GM12878 (cell line): ENCODE data around the gene TGFB1. TPM values are rescaled to one million over a fixed set of nuclear protein-coding genes. Genes with fewer than 3 reads are reported as not detected.

Source experiments
- ATAC-seq: fragments of 200-7000 bp; cut with Tn5 transposase; 3 replicates; pipeline ENCODE4 v1.9.1; 2020; ENCODE audit warnings: mild to moderate bottlenecking, moderate library complexity
- BruUV-seq: library from RNA; stranded (reverse); fragments of 400-500 nt; replicated peaks from 2 replicates; lab custom pipeline; 2021; lab: Mats Ljungman, UMichigan
- CTCF ChIA-PET: fragments of 300-600 bp; sonication (Branson Sonifier 250); formaldehyde crosslinking; extraction: SDS; loops from one replicate; lab custom pipeline; 2021; ENCODE audit warnings: inconsistent platforms; lab: Yijun Ruan, JAX
- POLR2A ChIA-PET: fragments of 350-600 bp; formaldehyde crosslinking; extraction: SDS; loops from one replicate; lab custom pipeline; 2021; ENCODE audit warnings: inconsistent platforms; lab: Charles Lee
- RAD21 ChIA-PET: fragments of 300-600 bp; sonication (Branson Sonifier 250); formaldehyde crosslinking; loops from one replicate; lab custom pipeline; 2023; ENCODE audit warnings: antibody characterized with exemption; ENCODE audit not compliant: unreplicated experiment; lab: Charles Lee
- SMC1A ChIA-PET: fragments of 300-600 bp; sonication (Branson Sonifier 250); formaldehyde crosslinking; loops from one replicate; lab custom pipeline; 2023; ENCODE audit not compliant: unreplicated experiment, uncharacterized antibody; lab: Charles Lee
- DNase-seq: peaks from one replicate; pipeline ENCODE4 v3.0.0-alpha.2; 2011; ENCODE audit warnings: low read depth, low spot score
- FAIRE-seq: peaks from 3 replicates; lab custom pipeline; 2011; peaks lifted over from hg19 to GRCh38; lab: Jason Lieb, UNC
- H2AFZ ChIP-seq: 2 replicates; pipeline ENCODE4 v1.6.0; 2011; ENCODE audit warnings: low read depth, low read length, control low read depth; ENCODE audit not compliant: control insufficient read depth
- H3K27ac ChIP-seq: 2 replicates; pipeline ENCODE4 v1.5.1; 2011; ENCODE audit warnings: control low read depth; ENCODE audit not compliant: control insufficient read depth, insufficient read depth
- H3K27me3 ChIP-seq, 2 experiments: replicated peaks in 1 of 2; 2 replicates each; pipeline versions ENCODE4 v1.6.0 to v1.6.1; 2011; ENCODE audit warnings: low read length in 1 of 2; ENCODE audit not compliant: control insufficient read depth in 2 of 2, insufficient read depth in 2 of 2
- H3K36me3 ChIP-seq, 2 experiments: 2 replicates each; pipeline ENCODE4 v1.5.1; 2011; ENCODE audit warnings: low read length in 1 of 2; ENCODE audit not compliant: control insufficient read depth in 2 of 2, insufficient read depth in 2 of 2
- H3K4me1 ChIP-seq: 2 replicates; pipeline ENCODE4 v1.6.1; 2011; ENCODE audit warnings: mild to moderate bottlenecking, low read length, moderate library complexity, mixed read lengths; ENCODE audit not compliant: control insufficient read depth, insufficient read depth
- H3K4me2 ChIP-seq: 2 replicates; pipeline ENCODE4 v1.6.0; 2011; ENCODE audit warnings: control low read depth; ENCODE audit not compliant: control insufficient read depth, insufficient read depth
- H3K4me3 ChIP-seq: fragments of 200-600 bp; sonication (generic); 2 replicates; pipeline ENCODE4 v1.5.1; 2016
- H3K79me2 ChIP-seq: 2 replicates; pipeline ENCODE4 v1.6.0; 2011; ENCODE audit warnings: low read length; ENCODE audit not compliant: control insufficient read depth, insufficient read depth
- H3K9ac ChIP-seq: 2 replicates; pipeline ENCODE4 v1.8.0; 2011; ENCODE audit warnings: low read length, control low read depth, mixed read lengths; ENCODE audit not compliant: control insufficient read depth, insufficient read depth
- H3K9me3 ChIP-seq: replicated peaks from 3 replicates; pipeline ENCODE4 v1.5.1; 2011; ENCODE audit warnings: mild to moderate bottlenecking, low read length; ENCODE audit not compliant: control insufficient read depth, insufficient read depth
- H4K20me1 ChIP-seq: 2 replicates; pipeline ENCODE4 v1.6.0; 2011; ENCODE audit not compliant: control insufficient read depth, insufficient read depth
- ATF7 ChIP-seq: fragments of 450-650 bp; IDR thresholded peaks from 2 replicates; pipeline ENCODE4 v1.6.1; 2016; ENCODE audit warnings: low read depth, mild to moderate bottlenecking
- BACH1 ChIP-seq: fragments of 450-650 bp; IDR thresholded peaks from 2 replicates; pipeline ENCODE4 v1.6.1; 2017; ENCODE audit warnings: mild to moderate bottlenecking, borderline replicate concordance
- CBX5 ChIP-seq: sonication (generic); IDR thresholded peaks from 2 replicates; pipeline ENCODE4 v1.6.1; 2016; ENCODE audit warnings: low read depth, moderate library complexity, mild to moderate bottlenecking, inconsistent platforms
- CREB1 ChIP-seq: IDR thresholded peaks from 2 replicates; pipeline ENCODE4 v1.6.1; 2012; ENCODE audit warnings: low read depth, mild to moderate bottlenecking, inconsistent platforms
- FOXK2 ChIP-seq: fragments of 450-650 bp; IDR thresholded peaks from 2 replicates; pipeline ENCODE4 v1.6.1; 2017; ENCODE audit warnings: mild to moderate bottlenecking, moderate library complexity
- KLF5 ChIP-seq: fragments of 450-650 bp; IDR thresholded peaks from 2 replicates; pipeline ENCODE4 v1.6.1; 2014; ENCODE audit warnings: mild to moderate bottlenecking; ENCODE audit not compliant: partially characterized antibody
- MLLT1 ChIP-seq: fragments of 450-650 bp; IDR thresholded peaks from 2 replicates; pipeline ENCODE4 v1.6.1; 2016; ENCODE audit warnings: mild to moderate bottlenecking
- NR2F1 ChIP-seq: fragments of 450-650 bp; conservative IDR thresholded peaks from 2 replicates; pipeline ENCODE4 v1.6.1; 2017; ENCODE audit warnings: mild to moderate bottlenecking
- NRF1 ChIP-seq: conservative IDR thresholded peaks from 2 replicates; pipeline ENCODE4 v1.6.1; 2011; ENCODE audit warnings: mild to moderate bottlenecking, low read depth, low read length, improper control_type of control experiment
- POLR2A ChIP-seq: IDR thresholded peaks from 2 replicates; pipeline ENCODE4 v1.6.1; 2011; ENCODE audit warnings: low read depth, mild to moderate bottlenecking, low read length
- POLR2AphosphoS5 ChIP-seq: IDR thresholded peaks from 2 replicates; pipeline ENCODE4 v1.6.1; 2011; ENCODE audit warnings: mild to moderate bottlenecking, low read length, inconsistent platforms
- RCOR1 ChIP-seq: conservative IDR thresholded peaks from 2 replicates; pipeline ENCODE4 v1.6.1; 2012; ENCODE audit warnings: low read depth, low read length, improper control_type of control experiment
- SP1 ChIP-seq: IDR thresholded peaks from one replicate; pipeline ENCODE4 v1.6.1; 2011; ENCODE audit warnings: low read depth, low read length
- SREBF2 ChIP-seq: IDR thresholded peaks from 2 replicates; pipeline ENCODE4 v1.6.1; 2012; ENCODE audit warnings: mild to moderate bottlenecking, low read length
- YBX1 ChIP-seq: fragments of 450-650 bp; IDR thresholded peaks from 2 replicates; pipeline ENCODE4 v1.6.1; 2016; ENCODE audit warnings: antibody characterized with exemption
- WGBS: methylation state at CpG from one replicate; pipeline ENCODE4 v1.1.6; 2016; ENCODE audit warnings: low lambda C conversion rate; ENCODE audit not compliant: insufficient replicate concordance, insufficient coverage; ENCODE audit errors: missing lambda C conversion rate; 5-methylcytosine and 5-hydroxymethylcytosine counted together
- in situ Hi-C: fragments of 300-500 bp; cut with MboI; formaldehyde crosslinking; loops from 9 replicates; pipeline ENCODE4 v1.14.3; 2018; ENCODE audit warnings: mixed read lengths
- intact Hi-C: fragments of 100-400 bp; cut with micrococcal nuclease; formaldehyde crosslinking; loops from one replicate; pipeline ENCODE4 v1.14.2; 2022; ENCODE audit not compliant: unreplicated experiment
- polyA plus RNA-seq, 11 experiments: library from polyadenylated mRNA; depleted of rRNA in 4 of 11; unstranded in 6 of 11; stranded (reverse) in 5 of 11; fragments of >200 nt; fragmentation: Nextera tagmentation in 4 of 11; fragmentation: Illumina TruSeq in 1 of 11; extraction: Ambion mirVana in 4 of 11; extraction: Trizol in 1 of 11; gene quantifications; 1 replicate in 1 of 11; 2 replicates in 10 of 11; pipeline versions ENCODE4 v1.2.1 to v1.2.3, GENCODE V29; 2011 to 2016; ENCODE audit warnings: inconsistent platforms in 2 of 11, missing spikeins in 2 of 11, low read depth in 1 of 11
- total RNA-seq, 4 experiments: library from RNA; depleted of rRNA in 3 of 4; stranded (reverse); fragments of >200 nt in 3 of 4; fragmentation: Illumina TruSeq in 1 of 4; extraction: Trizol in 1 of 4; gene quantifications; 2 replicates each; pipeline versions ENCODE4 v1.2.1 to v1.2.3, GENCODE V29; 2013 to 2021
- TF ChIP-seq, protein P1 (sequence below): fragments of 450-650 bp; IDR thresholded peaks from 2 replicates; pipeline ENCODE4 v1.6.1; 2014; ENCODE audit warnings: mild to moderate bottlenecking
- TF ChIP-seq, protein P2 (sequence below): IDR thresholded peaks from 2 replicates; pipeline ENCODE4 v1.6.1; 2012; ENCODE audit warnings: mild to moderate bottlenecking, low read depth, low read length

Gene TGFB1
- total and polyA plus RNA-seq, 10 of the 15 experiments (the other 5 are each of a cell fraction or from before 2014, with no cell fraction given), result 0.23 to 120 (median 10.9) TPM

GRCh38 chr19:41351339-41352245, 2.1 kb downstream of the TGFB1 start:
- peak overlapping the region; percentile 78 for H3K4me2 ChIP-seq
- WGBS, result under 1% methylated on average over 46 of the region's 58 CpGs
- intact Hi-C loops (loop anchor here (1.0 to 5.0 kb wide), 6 partner anchors 25 to 186 kb away; partner anchors contain the start of genes BCKDHA, CCDC97 and EXOSC5), in situ Hi-C loops (no loop called here)
- peak overlapping the region; percentile 89 for H3K4me3 ChIP-seq
- ChIA-PET POLR2A (interaction anchor here (0.6 to 3.2 kb wide), 20 partner anchors 10 to 774 kb away, joined by 3 to 46 read pairs (median 4); partner anchors contain the start of genes B9D2 and DMAC2), CTCF (interaction anchor here (0.7 to 6.4 kb wide), 14 partner anchors 13 to 574 kb away, joined by 3 to 91 read pairs (median 4); partner anchors contain the start of genes B9D2, CCDC97, HNRNPUL1 and RAB4B), RAD21 (interaction anchor here (0.7 to 3.4 kb wide), 15 partner anchors 13 to 147 kb away, joined by 3 to 41 read pairs (median 5); partner anchors contain the start of genes B9D2, DMAC2 and HNRNPUL1), SMC1A (interaction anchor here (0.7 to 3.1 kb wide), 10 partner anchors 9 to 88 kb away, joined by 3 to 14 read pairs (median 4); partner anchors contain the start of genes B9D2, CCDC97 and HNRNPUL1)
- 0 out of 2 replicates have a peak, but pooled peaks cover 2% of the 10 kb centered on the region for H4K20me1 ChIP-seq
- ATAC-seq (peak; percentile 76), FAIRE-seq (peak; percentile 52), DNase-seq (no peak)
- H3K4me1 ChIP-seq, result peaks cover 16% of the 10 kb centered on the region
- peak overlapping the region; percentile 84 for H3K27ac ChIP-seq
- H3K27me3 ChIP-seq, result no peaks in the 10 kb centered on the region
- H2AFZ ChIP-seq, result no peak overlapping the region
- H3K9me3 ChIP-seq, result no peaks in the 10 kb centered on the region
- peaks cover 3 to 4% of the 10 kb centered on the region in 2 experiments; a peak in 3 of 4 replicates for H3K36me3 ChIP-seq
- H3K9ac ChIP-seq, result peak overlapping the region; percentile 87
- peaks cover 57% of the 10 kb centered on the region for H3K79me2 ChIP-seq
- TSS peak; percentile 70 for BruUV-seq
- TF ChIP-seq POLR2A (peak; percentile 69), RCOR1 (no peak), NRF1 (0 out of 2 replicates have a peak, but pooled peaks have one; percentile 14), ATF7 (no peak), CREB1 (0 out of 2 replicates have a peak, but pooled peaks have one; percentile 42), BACH1 (peak; percentile 89; the same call in 1 of the 2 replicates), KLF5 (no peak), MLLT1 (peak; percentile 33; the same call in 1 of the 2 replicates), SP1 (peak; percentile 41), FOXK2 (no peak), SREBF2 (no peak), POLR2AphosphoS5 (peak; percentile 92), NR2F1 (no peak), CBX5 (no peak), YBX1 (no peak)
- TF ChIP-seq, protein P1, sequence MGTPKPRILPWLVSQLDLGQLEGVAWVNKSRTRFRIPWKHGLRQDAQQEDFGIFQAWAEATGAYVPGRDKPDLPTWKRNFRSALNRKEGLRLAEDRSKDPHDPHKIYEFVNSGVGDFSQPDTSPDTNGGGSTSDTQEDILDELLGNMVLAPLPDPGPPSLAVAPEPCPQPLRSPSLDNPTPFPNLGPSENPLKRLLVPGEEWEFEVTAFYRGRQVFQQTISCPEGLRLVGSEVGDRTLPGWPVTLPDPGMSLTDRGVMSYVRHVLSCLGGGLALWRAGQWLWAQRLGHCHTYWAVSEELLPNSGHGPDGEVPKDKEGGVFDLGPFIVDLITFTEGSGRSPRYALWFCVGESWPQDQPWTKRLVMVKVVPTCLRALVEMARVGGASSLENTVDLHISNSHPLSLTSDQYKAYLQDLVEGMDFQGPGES, result no peak
- TF ChIP-seq, protein P2, sequence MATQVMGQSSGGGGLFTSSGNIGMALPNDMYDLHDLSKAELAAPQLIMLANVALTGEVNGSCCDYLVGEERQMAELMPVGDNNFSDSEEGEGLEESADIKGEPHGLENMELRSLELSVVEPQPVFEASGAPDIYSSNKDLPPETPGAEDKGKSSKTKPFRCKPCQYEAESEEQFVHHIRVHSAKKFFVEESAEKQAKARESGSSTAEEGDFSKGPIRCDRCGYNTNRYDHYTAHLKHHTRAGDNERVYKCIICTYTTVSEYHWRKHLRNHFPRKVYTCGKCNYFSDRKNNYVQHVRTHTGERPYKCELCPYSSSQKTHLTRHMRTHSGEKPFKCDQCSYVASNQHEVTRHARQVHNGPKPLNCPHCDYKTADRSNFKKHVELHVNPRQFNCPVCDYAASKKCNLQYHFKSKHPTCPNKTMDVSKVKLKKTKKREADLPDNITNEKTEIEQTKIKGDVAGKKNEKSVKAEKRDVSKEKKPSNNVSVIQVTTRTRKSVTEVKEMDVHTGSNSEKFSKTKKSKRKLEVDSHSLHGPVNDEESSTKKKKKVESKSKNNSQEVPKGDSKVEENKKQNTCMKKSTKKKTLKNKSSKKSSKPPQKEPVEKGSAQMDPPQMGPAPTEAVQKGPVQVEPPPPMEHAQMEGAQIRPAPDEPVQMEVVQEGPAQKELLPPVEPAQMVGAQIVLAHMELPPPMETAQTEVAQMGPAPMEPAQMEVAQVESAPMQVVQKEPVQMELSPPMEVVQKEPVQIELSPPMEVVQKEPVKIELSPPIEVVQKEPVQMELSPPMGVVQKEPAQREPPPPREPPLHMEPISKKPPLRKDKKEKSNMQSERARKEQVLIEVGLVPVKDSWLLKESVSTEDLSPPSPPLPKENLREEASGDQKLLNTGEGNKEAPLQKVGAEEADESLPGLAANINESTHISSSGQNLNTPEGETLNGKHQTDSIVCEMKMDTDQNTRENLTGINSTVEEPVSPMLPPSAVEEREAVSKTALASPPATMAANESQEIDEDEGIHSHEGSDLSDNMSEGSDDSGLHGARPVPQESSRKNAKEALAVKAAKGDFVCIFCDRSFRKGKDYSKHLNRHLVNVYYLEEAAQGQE, result no peak
